Measurements from ENCODE around the gene KLHL2.
"Not testable (repeated sequence)": the region's sequence is repeated elsewhere in the genome, so short reads cannot be mapped to it uniquely, and the experiment has no call there.

KLHL2 gene

GRCh38 chr4:165254771-165255170 lies 47.4 kb downstream of the KLHL2 start:
- H3K36me3 ChIP-seq (ENCODE audit: control insufficient read depth in 2 of 2, insufficient read depth in 2 of 2, low read length in 2 of 2); H3K4me3 ChIP-seq (ENCODE audit: low read length in 2 of 2); H3K27me3 ChIP-seq (ENCODE audit: control insufficient read depth in 2 of 2, insufficient read depth in 2 of 2, low read length in 2 of 2); H3K9me3 ChIP-seq (ENCODE audit: control insufficient read depth in 2 of 2, low read length in 2 of 2); H3K4me1 ChIP-seq (ENCODE audit: control insufficient read depth in 2 of 2, insufficient read depth in 2 of 2, low read length in 2 of 2); H3K9ac ChIP-seq (ENCODE audit: low read depth in 1 of 2, low read length in 2 of 2); H3K27ac ChIP-seq (ENCODE audit: low read depth in 2 of 2, low read length in 2 of 2): not testable (repeated sequence)

- not testable (repeated sequence) for H3K4me3 ChIP-seq (ENCODE audit: low read length in 2 of 2); H3K36me3 ChIP-seq (ENCODE audit: control insufficient read depth in 2 of 2, insufficient read depth in 2 of 2, low read length in 2 of 2); H3K9ac ChIP-seq (ENCODE audit: low read depth in 1 of 2, low read length in 2 of 2); H3K27me3 ChIP-seq (ENCODE audit: control insufficient read depth in 2 of 2, insufficient read depth in 2 of 2, low read length in 2 of 2); H3K27ac ChIP-seq (ENCODE audit: low read depth in 2 of 2, low read length in 2 of 2); H3K9me3 ChIP-seq (ENCODE audit: control insufficient read depth in 2 of 2, low read length in 2 of 2); H3K4me1 ChIP-seq (ENCODE audit: control insufficient read depth in 2 of 2, insufficient read depth in 2 of 2, low read length in 2 of 2)
Observed at GRCh38 chr4:165255439-165255838, 48.1 kb downstream of the KLHL2 start.

GRCh38 chr4:165256074-165256659 lies 48.8 kb downstream of the KLHL2 start:
- not testable (repeated sequence) for H3K36me3 ChIP-seq (ENCODE audit: control insufficient read depth in 2 of 2, insufficient read depth in 2 of 2, low read length in 2 of 2); H3K27ac ChIP-seq (ENCODE audit: low read depth in 2 of 2, low read length in 2 of 2); H3K9me3 ChIP-seq (ENCODE audit: control insufficient read depth in 2 of 2, low read length in 2 of 2); H3K9ac ChIP-seq (ENCODE audit: low read depth in 1 of 2, low read length in 2 of 2); H3K27me3 ChIP-seq (ENCODE audit: control insufficient read depth in 2 of 2, insufficient read depth in 2 of 2, low read length in 2 of 2); H3K4me3 ChIP-seq (ENCODE audit: low read length in 2 of 2); H3K4me1 ChIP-seq (ENCODE audit: control insufficient read depth in 2 of 2, insufficient read depth in 2 of 2, low read length in 2 of 2)

- not testable (repeated sequence) for H3K9ac ChIP-seq (ENCODE audit: low read depth in 1 of 2, low read length in 2 of 2); H3K27me3 ChIP-seq (ENCODE audit: control insufficient read depth in 2 of 2, insufficient read depth in 2 of 2, low read length in 2 of 2)
Observed at GRCh38 chr4:165259776-165260175, 52.4 kb downstream of the KLHL2 start.

GRCh38 chr4:165262306-165262705 lies 54.9 kb downstream of the KLHL2 start:
- not testable (repeated sequence) for H3K4me1 ChIP-seq (ENCODE audit: control insufficient read depth in 2 of 2, insufficient read depth in 2 of 2, low read length in 2 of 2); H3K9me3 ChIP-seq (ENCODE audit: control insufficient read depth in 2 of 2, low read length in 2 of 2); H3K9ac ChIP-seq (ENCODE audit: low read depth in 1 of 2, low read length in 2 of 2); H3K27me3 ChIP-seq (ENCODE audit: control insufficient read depth in 2 of 2, insufficient read depth in 2 of 2, low read length in 2 of 2); H3K27ac ChIP-seq (ENCODE audit: low read depth in 2 of 2, low read length in 2 of 2); H3K4me3 ChIP-seq (ENCODE audit: low read length in 2 of 2); H3K36me3 ChIP-seq (ENCODE audit: control insufficient read depth in 2 of 2, insufficient read depth in 2 of 2, low read length in 2 of 2)

More at GRCh38 chr4:165259776-165260175, 52.4 kb downstream of the KLHL2 start:
- not testable (repeated sequence) for H3K27ac ChIP-seq (ENCODE audit: low read depth in 2 of 2, low read length in 2 of 2); H3K36me3 ChIP-seq (ENCODE audit: control insufficient read depth in 2 of 2, insufficient read depth in 2 of 2, low read length in 2 of 2); H3K9me3 ChIP-seq (ENCODE audit: control insufficient read depth in 2 of 2, low read length in 2 of 2); H3K4me1 ChIP-seq (ENCODE audit: control insufficient read depth in 2 of 2, insufficient read depth in 2 of 2, low read length in 2 of 2); H3K4me3 ChIP-seq (ENCODE audit: low read length in 2 of 2)

- H3K4me3 ChIP-seq (ENCODE audit: low read length in 2 of 2); H3K9me3 ChIP-seq (ENCODE audit: control insufficient read depth in 2 of 2, low read length in 2 of 2); H3K27ac ChIP-seq (ENCODE audit: low read depth in 2 of 2, low read length in 2 of 2); H3K4me1 ChIP-seq (ENCODE audit: control insufficient read depth in 2 of 2, insufficient read depth in 2 of 2, low read length in 2 of 2); H3K9ac ChIP-seq (ENCODE audit: low read depth in 1 of 2, low read length in 2 of 2); H3K36me3 ChIP-seq (ENCODE audit: control insufficient read depth in 2 of 2, insufficient read depth in 2 of 2, low read length in 2 of 2); H3K27me3 ChIP-seq (ENCODE audit: control insufficient read depth in 2 of 2, insufficient read depth in 2 of 2, low read length in 2 of 2): not testable (repeated sequence)
Observed at GRCh38 chr4:165263466-165263865, 56.1 kb downstream of the KLHL2 start.

GRCh38 chr4:165269931-165270330 lies 62.6 kb downstream of the KLHL2 start:
- H3K27me3 ChIP-seq (ENCODE audit: control insufficient read depth in 2 of 2, insufficient read depth in 2 of 2, low read length in 2 of 2); H3K4me3 ChIP-seq (ENCODE audit: low read length in 2 of 2); H3K36me3 ChIP-seq (ENCODE audit: control insufficient read depth in 2 of 2, insufficient read depth in 2 of 2, low read length in 2 of 2); H3K9me3 ChIP-seq (ENCODE audit: control insufficient read depth in 2 of 2, low read length in 2 of 2); H3K27ac ChIP-seq (ENCODE audit: low read depth in 2 of 2, low read length in 2 of 2); H3K9ac ChIP-seq (ENCODE audit: low read depth in 1 of 2, low read length in 2 of 2); H3K4me1 ChIP-seq (ENCODE audit: control insufficient read depth in 2 of 2, insufficient read depth in 2 of 2, low read length in 2 of 2): not testable (repeated sequence)

GRCh38 chr4:165273443-165273842 lies 66.1 kb downstream of the KLHL2 start:
- not testable (repeated sequence) for H3K27ac ChIP-seq (ENCODE audit: low read depth in 2 of 2, low read length in 2 of 2); H3K4me3 ChIP-seq (ENCODE audit: low read length in 2 of 2); H3K36me3 ChIP-seq (ENCODE audit: control insufficient read depth in 2 of 2, insufficient read depth in 2 of 2, low read length in 2 of 2); H3K4me1 ChIP-seq (ENCODE audit: control insufficient read depth in 2 of 2, insufficient read depth in 2 of 2, low read length in 2 of 2); H3K9ac ChIP-seq (ENCODE audit: low read depth in 1 of 2, low read length in 2 of 2); H3K9me3 ChIP-seq (ENCODE audit: control insufficient read depth in 2 of 2, low read length in 2 of 2); H3K27me3 ChIP-seq (ENCODE audit: control insufficient read depth in 2 of 2, insufficient read depth in 2 of 2, low read length in 2 of 2)

GRCh38 chr4:165275357-165275756 lies 68.0 kb downstream of the KLHL2 start:
- H3K4me3 ChIP-seq (ENCODE audit: low read length in 2 of 2); H3K9ac ChIP-seq (ENCODE audit: low read depth in 1 of 2, low read length in 2 of 2); H3K27ac ChIP-seq (ENCODE audit: low read depth in 2 of 2, low read length in 2 of 2); H3K9me3 ChIP-seq (ENCODE audit: control insufficient read depth in 2 of 2, low read length in 2 of 2); H3K4me1 ChIP-seq (ENCODE audit: control insufficient read depth in 2 of 2, insufficient read depth in 2 of 2, low read length in 2 of 2); H3K36me3 ChIP-seq (ENCODE audit: control insufficient read depth in 2 of 2, insufficient read depth in 2 of 2, low read length in 2 of 2); H3K27me3 ChIP-seq (ENCODE audit: control insufficient read depth in 2 of 2, insufficient read depth in 2 of 2, low read length in 2 of 2): not testable (repeated sequence)

- H3K9me3 ChIP-seq (ENCODE audit: control insufficient read depth in 2 of 2, low read length in 2 of 2); H3K4me3 ChIP-seq (ENCODE audit: low read length in 2 of 2); H3K36me3 ChIP-seq (ENCODE audit: control insufficient read depth in 2 of 2, insufficient read depth in 2 of 2, low read length in 2 of 2); H3K27ac ChIP-seq (ENCODE audit: low read depth in 2 of 2, low read length in 2 of 2); H3K4me1 ChIP-seq (ENCODE audit: control insufficient read depth in 2 of 2, insufficient read depth in 2 of 2, low read length in 2 of 2); H3K9ac ChIP-seq (ENCODE audit: low read depth in 1 of 2, low read length in 2 of 2); H3K27me3 ChIP-seq (ENCODE audit: control insufficient read depth in 2 of 2, insufficient read depth in 2 of 2, low read length in 2 of 2): not testable (repeated sequence)
Observed at GRCh38 chr4:165279531-165279930, 72.2 kb downstream of the KLHL2 start.

GRCh38 chr4:165284697-165285096 lies 77.3 kb downstream of the KLHL2 start:
- H3K9ac ChIP-seq (ENCODE audit: low read depth in 1 of 2, low read length in 2 of 2); H3K36me3 ChIP-seq (ENCODE audit: control insufficient read depth in 2 of 2, insufficient read depth in 2 of 2, low read length in 2 of 2); H3K27ac ChIP-seq (ENCODE audit: low read depth in 2 of 2, low read length in 2 of 2); H3K4me1 ChIP-seq (ENCODE audit: control insufficient read depth in 2 of 2, insufficient read depth in 2 of 2, low read length in 2 of 2); H3K9me3 ChIP-seq (ENCODE audit: control insufficient read depth in 2 of 2, low read length in 2 of 2); H3K4me3 ChIP-seq (ENCODE audit: low read length in 2 of 2); H3K27me3 ChIP-seq (ENCODE audit: control insufficient read depth in 2 of 2, insufficient read depth in 2 of 2, low read length in 2 of 2): not testable (repeated sequence)
